ENCODE data around the gene LTC4S. TPM values are rescaled to one million over a fixed set of nuclear protein-coding genes. Genes with fewer than 3 reads are reported as not detected.

Gene LTC4S
- total RNA-seq, 1 donor from 2014 or later, result 91.7 TPM

GRCh38 chr5:179755022-179755421, 38.8 kb upstream of the LTC4S start:
- no peaks in the 10 kb centered on the region for H3K27me3 ChIP-seq
- intact Hi-C loops (cut with DNase I), result no loop called here
- no peak for DNase-seq (ENCODE audit: low spot score in 2 of 2)
- peaks cover 0 to 11% of the 10 kb centered on the region in 2 donors for H3K4me1 ChIP-seq
- H3K9me3 ChIP-seq, result no peaks in the 10 kb centered on the region
- no peak overlapping the region for H3K4me3 ChIP-seq
- no peak overlapping the region for H3K27ac ChIP-seq
- no peak for TF ChIP-seq CTCF (IDR thresholded peaks at IDR 0.05)
- H3K36me3 ChIP-seq, result no peaks in the 10 kb centered on the region

GRCh38 chr5:179758955-179759354, 34.8 kb upstream of the LTC4S start:
- intact Hi-C loops (cut with DNase I), result no loop called here
- no peak for TF ChIP-seq CTCF (IDR thresholded peaks at IDR 0.05)

GRCh38 chr5:179759581-179760551, 33.9 kb upstream of the LTC4S start:
- intact Hi-C loops (cut with DNase I), result no loop called here
- no peaks in the 10 kb centered on the region for H3K27me3 ChIP-seq
- TF ChIP-seq CTCF (IDR thresholded peaks at IDR 0.05), result no peak
- DNase-seq (ENCODE audit: low spot score in 2 of 2), result no peak
- H3K27ac ChIP-seq, result peak overlapping the region in 1 of 2 donors; percentile 14
- no peaks in the 10 kb centered on the region for H3K36me3 ChIP-seq
- H3K9me3 ChIP-seq, result no peaks in the 10 kb centered on the region
- H3K4me3 ChIP-seq, result no peak overlapping the region
- H3K4me1 ChIP-seq, result peaks cover 8 to 38% of the 10 kb centered on the region in 2 donors

More at GRCh38 chr5:179758955-179759354, 34.8 kb upstream of the LTC4S start:
- Histone ChIP-seq H3K27ac (no peak overlapping the region), H3K36me3 (no peaks in the 10 kb centered on the region), H3K4me1 (peaks cover 6 to 29% of the 10 kb centered on the region in 2 donors), H3K9me3 (no peaks in the 10 kb centered on the region), H3K4me3 (no peak overlapping the region), H3K27me3 (no peaks in the 10 kb centered on the region)
- DNase-seq (ENCODE audit: low spot score in 2 of 2), result no peak

- no peak for DNase-seq (ENCODE audit: low spot score in 2 of 2)
- intact Hi-C loops (cut with DNase I), result no loop called here
- no peak for TF ChIP-seq CTCF (IDR thresholded peaks at IDR 0.05)
- peaks cover 9 to 12% of the 10 kb centered on the region in 2 donors for H3K36me3 ChIP-seq
- H3K27ac ChIP-seq, result peak overlapping the region; percentile 21 to 54
- H3K4me1 ChIP-seq, result peaks cover 22 to 52% of the 10 kb centered on the region in 2 donors
- H3K27me3 ChIP-seq, result no peaks in the 10 kb centered on the region
- H3K4me3 ChIP-seq, result no peak overlapping the region
- no peaks in the 10 kb centered on the region for H3K9me3 ChIP-seq
Measured at GRCh38 chr5:179762079-179762780, 31.6 kb upstream of the LTC4S start.

GRCh38 chr5:179762781-179763176, 31.0 kb upstream of the LTC4S start:
- peaks cover 22 to 52% of the 10 kb centered on the region in 2 donors for H3K4me1 ChIP-seq
- intact Hi-C loops (cut with DNase I), result loop anchor here (1.0 kb wide), 2 partner anchors 30 to 34 kb away; partner anchors contain the start of gene MAML1

More at GRCh38 chr5:179762781-179763176, 31.0 kb upstream of the LTC4S start:
- DNase-seq (ENCODE audit: low spot score in 2 of 2), result no peak
- no peak for TF ChIP-seq CTCF (IDR thresholded peaks at IDR 0.05)
- H3K4me3 ChIP-seq, result no peak overlapping the region
- H3K36me3 ChIP-seq, result peaks cover 12% of the 10 kb centered on the region in 2 donors
- no peaks in the 10 kb centered on the region for H3K9me3 ChIP-seq
- H3K27me3 ChIP-seq, result no peaks in the 10 kb centered on the region
- H3K27ac ChIP-seq, result peak overlapping the region; percentile 21 to 54
